Stimulated activated CD8-positive, alpha-beta memory T cell treated with anti-CD3 and anti-CD28 coated beads, Interleukin-7, amount 100 ng/mL, for 48 hours (primary cell): ENCODE results near the gene IRX1.

Experiments used
- DNase-seq, 2 donors: peaks; one replicate each; pipeline ENCODE4 v3.0.0-alpha.2; 2020; ENCODE audit warnings: low read depth in 1 of 2; ENCODE audit errors: extremely low read depth in 1 of 2

IRX1 gene

GRCh38 chr5:3600106-3601060, 4.8 kb downstream of the IRX1 start:
- no peak for DNase-seq

- DNase-seq, result no peak
Observed at GRCh38 chr5:3601061-3601710, 5.6 kb downstream of the IRX1 start.

GRCh38 chr5:3601911-3602782, 6.5 kb downstream of the IRX1 start:
- no peak for DNase-seq

- no peak for DNase-seq
Observed at GRCh38 chr5:3602785-3603502, 7.3 kb downstream of the IRX1 start.

GRCh38 chr5:3604501-3604900, 8.9 kb downstream of the IRX1 start:
- DNase-seq, result no peak

- no peak for DNase-seq
Observed at GRCh38 chr5:3605298-3606010, 9.8 kb downstream of the IRX1 start.

GRCh38 chr5:3606121-3606831, 10.6 kb downstream of the IRX1 start:
- no peak for DNase-seq

- no peak for DNase-seq
Observed at GRCh38 chr5:3607541-3608181, 12.0 kb downstream of the IRX1 start.

GRCh38 chr5:3609120-3609681, 13.6 kb downstream of the IRX1 start:
- DNase-seq, result no peak

- no peak for DNase-seq
Observed at GRCh38 chr5:3612591-3613042, 17.0 kb downstream of the IRX1 start.

GRCh38 chr5:3613726-3614125, 18.1 kb downstream of the IRX1 start:
- no peak for DNase-seq

GRCh38 chr5:3615217-3615616, 19.6 kb downstream of the IRX1 start:
- DNase-seq, result no peak

GRCh38 chr5:3615829-3616228, 20.2 kb downstream of the IRX1 start:
- no peak for DNase-seq

- no peak for DNase-seq
Observed at GRCh38 chr5:3619579-3619978, 23.9 kb downstream of the IRX1 start.

GRCh38 chr5:3622961-3623360, 27.3 kb downstream of the IRX1 start:
- no peak for DNase-seq

- no peak for DNase-seq
Observed at GRCh38 chr5:3625626-3626025, 30.0 kb downstream of the IRX1 start.

GRCh38 chr5:3634061-3634460, 38.4 kb downstream of the IRX1 start:
- no peak for DNase-seq

GRCh38 chr5:3639175-3639574, 43.5 kb downstream of the IRX1 start:
- no peak for DNase-seq
